Mucosa of descending colon (tissue), 3 donors: ENCODE measurements around the gene BHLHE23. TPM values are rescaled to one million over a fixed set of nuclear protein-coding genes. Genes with fewer than 3 reads are reported as not detected.

Experiments used
- ATAC-seq: fragments of 200-7000 bp; cut with Tn5 transposase; one replicate; pipeline ENCODE4 v1.9.1; 2020; ENCODE audit warnings: mild to moderate bottlenecking, moderate library complexity
- DNase-seq, 3 donors: peaks; one replicate each; pipeline ENCODE4 v3.0.0-alpha.2; 2020
- H3K36me3 ChIP-seq: fragments of 200-600 bp; one replicate; pipeline ENCODE4 v1.8.0; 2021; ENCODE audit warnings: low read depth, mild to moderate bottlenecking
- H3K4me1 ChIP-seq: fragments of 200-600 bp; one replicate; pipeline ENCODE4 v1.8.0; 2021; ENCODE audit warnings: low read depth, mild to moderate bottlenecking
- H3K4me3 ChIP-seq: fragments of 200-600 bp; one replicate; pipeline ENCODE4 v1.8.0; 2021; ENCODE audit warnings: mild to moderate bottlenecking
- H3K9me3 ChIP-seq: fragments of 200-600 bp; one replicate; pipeline ENCODE4 v1.8.0; 2021; ENCODE audit warnings: mild to moderate bottlenecking
- CTCF ChIP-seq: fragments of 200-600 bp; IDR thresholded peaks from one replicate; pipeline ENCODE4 v1.8.0; 2022; ENCODE audit warnings: antibody characterized with exemption, mild to moderate bottlenecking
- intact Hi-C, 2 donors: fragments of 100-400 bp; cut with DNase I in 1 of 2; cut with micrococcal nuclease in 1 of 2; formaldehyde crosslinking; loops; one replicate each; pipeline versions ENCODE4 v1.11.0 to v1.11.1; 2022; cut with DNase I, micrococcal nuclease
- total RNA-seq, 3 donors: library from RNA; stranded (reverse); fragmentation: NEBNext Ultra II Directional in 2 of 3; extraction: Animal tissue kit (Norgen Biotek cat#: 25700) in 2 of 3; gene quantifications; one replicate each; pipeline versions ENCODE4 v1.2.1 to v1.2.4, GENCODE V29; 2021 to 2023
- donor health status: DM: no; HTN: no; CAD: no; lungs with moderate emphysema.
- donor health status: DM: no; HTN: no; CAD: no.
- donor health status: DM: no; HTN: yes; CAD: no.

The BHLHE23 gene
- total RNA-seq, 3 donors from 2014 or later, result not detected

GRCh38 chr20:62966212-62967148 is 40.3 kb downstream of the BHLHE23 start:
- no peak for ATAC-seq
- Histone ChIP-seq H3K4me3 (no peak overlapping the region), H3K9me3 (no peaks in the 10 kb centered on the region), H3K36me3 (no peaks in the 10 kb centered on the region), H3K4me1 (no peaks in the 10 kb centered on the region)
- DNase-seq, result peak in 1 of 3 donors; percentile 34
- TF ChIP-seq CTCF, result no peak
- intact Hi-C loops, result no loop called here

- no peak for TF ChIP-seq CTCF
- Histone ChIP-seq H3K36me3 (no peaks in the 10 kb centered on the region), H3K4me1 (no peaks in the 10 kb centered on the region), H3K9me3 (no peaks in the 10 kb centered on the region), H3K4me3 (no peak overlapping the region)
- intact Hi-C loops, result no loop called here
- no peak for ATAC-seq
- peak in 1 of 3 donors; percentile 35 for DNase-seq
Observed at GRCh38 chr20:62965363-62965771, 41.4 kb downstream of the BHLHE23 start.

DNA sequence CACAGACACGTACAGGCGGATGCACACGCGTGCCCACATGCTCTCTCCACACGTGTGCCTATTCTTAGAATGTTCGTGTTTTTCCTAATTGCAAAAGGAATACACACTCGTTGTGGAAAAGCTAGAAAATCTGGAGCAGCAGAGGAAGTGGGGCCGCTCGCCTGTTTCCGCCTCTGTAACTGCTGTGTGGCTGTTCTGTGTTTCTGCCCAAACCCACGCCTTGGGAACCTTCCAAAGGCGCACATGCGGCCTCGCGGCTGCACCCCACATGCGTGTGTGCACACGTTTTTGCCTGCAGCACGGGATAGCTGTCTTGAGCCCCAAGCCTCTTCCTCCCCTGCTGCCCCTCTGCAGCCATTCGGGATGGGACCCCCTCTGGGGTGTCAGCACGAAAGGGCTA is 42.1 kb downstream of the BHLHE23 start:
- H3K4me3 ChIP-seq, result no peak overlapping the region
- H3K9me3 ChIP-seq, result no peaks in the 10 kb centered on the region
- no peaks in the 10 kb centered on the region for H3K36me3 ChIP-seq
- intact Hi-C loops, result no loop called here
- no peaks in the 10 kb centered on the region for H3K4me1 ChIP-seq
- TF ChIP-seq CTCF, result no peak
- DNase-seq (peak in 1 of 3 donors; percentile 22), ATAC-seq (no peak)

GRCh38 chr20:62963614-62964397 is 43.0 kb downstream of the BHLHE23 start:
- Histone ChIP-seq H3K9me3 (no peaks in the 10 kb centered on the region), H3K4me3 (no peak overlapping the region), H3K4me1 (no peaks in the 10 kb centered on the region), H3K36me3 (no peaks in the 10 kb centered on the region)
- ATAC-seq (no peak), DNase-seq (no peak)
- intact Hi-C loops, result no loop called here
- no peak for TF ChIP-seq CTCF

GRCh38 chr20:62962891-62963613 is 43.7 kb downstream of the BHLHE23 start:
- intact Hi-C loops, result no loop called here
- Histone ChIP-seq H3K36me3 (no peaks in the 10 kb centered on the region), H3K9me3 (no peaks in the 10 kb centered on the region), H3K4me1 (no peaks in the 10 kb centered on the region), H3K4me3 (no peak overlapping the region)
- no peak for TF ChIP-seq CTCF
- ATAC-seq (no peak), DNase-seq (peak in 1 of 3 donors; percentile 45)
